ENCODE results near the gene CCNB1IP1. TPM values are rescaled to one million over a fixed set of nuclear protein-coding genes. Genes with fewer than 3 reads are reported as not detected.

Gene CCNB1IP1
- total and polyA plus RNA-seq, 2 of the 8 experiments (the other 6 are each of a cell fraction or from before 2014, with no cell fraction given), result 173 to 277 TPM

DNA sequence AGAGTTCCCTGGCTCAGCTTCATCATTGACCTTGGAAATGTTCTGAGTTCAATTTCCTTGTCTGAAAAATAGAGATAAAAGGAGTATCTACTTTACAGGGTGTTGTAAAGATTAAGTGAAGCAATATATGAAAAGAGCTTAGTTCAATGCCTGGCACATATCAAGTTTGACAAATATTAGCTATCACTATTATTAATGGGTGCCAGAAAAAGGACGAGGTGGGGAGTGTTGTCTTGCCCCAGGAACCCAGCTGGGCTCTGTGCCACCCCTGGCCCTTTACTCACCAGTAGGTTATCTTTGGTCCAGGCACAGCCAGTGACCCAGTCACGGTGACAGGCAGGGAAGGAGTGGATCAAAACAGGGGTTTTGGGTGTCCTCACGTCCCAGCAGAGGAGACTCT lies 42.4 kb upstream of the CCNB1IP1 start:
- no peak overlapping the region for H2BK5ac ChIP-seq (ENCODE audit: low read depth, low read length)
- CTCF ChIA-PET (ENCODE audit: partially characterized antibody), result interaction anchor here (1.1 to 1.7 kb wide), 2 partner anchors 40 to 72 kb away, joined by 3 to 7 read pairs; no protein-coding TSS in a partner anchor

More for the DNA sequence above, 42.4 kb upstream of the CCNB1IP1 start:
- no peak overlapping the region for H2BK120ac ChIP-seq (replicated peaks; ENCODE audit: low read depth, low read length)
- no peaks in the 10 kb centered on the region for H3K4me1 ChIP-seq (replicated peaks in 1 of 4; ENCODE audit: control insufficient read depth in 3 of 4, insufficient read depth in 4 of 4, low read length in 3 of 4)
- H2AFZ ChIP-seq (ENCODE audit: low read length), result no peak overlapping the region
- no peaks in the 10 kb centered on the region; the same call in 1 of the 2 replicates for H3K23me2 ChIP-seq (ENCODE audit: low read depth, low read length)
- peaks cover 2 to 23% (median 13%) of the 10 kb centered on the region in 4 experiments; a peak in 7 of 8 replicates for H3K36me3 ChIP-seq (ENCODE audit: control insufficient read depth in 2 of 4, insufficient read depth in 4 of 4, low read length in 3 of 4)
- H3K18ac ChIP-seq (ENCODE audit: extremely low read depth, low read length), result no peak overlapping the region
- WGBS, 2 experiments (ENCODE audit: extremely low coverage in 1 of 2, insufficient coverage in 1 of 2, insufficient read length in 1 of 2, insufficient replicate concordance in 2 of 2, low coverage in 1 of 2, low lambda C conversion rate in 2 of 2, missing lambda C conversion rate in 1 of 2), result 91% methylated on average over 3 of the region's 3 CpGs; no CpG with 5 or more reads in 1 of the 2 experiments
- no peak overlapping the region for H3K9ac ChIP-seq (replicated peaks in 1 of 4; ENCODE audit: extremely low read depth in 1 of 4, low read depth in 3 of 4, low read length in 3 of 4)
- no peak overlapping the region for H4K5ac ChIP-seq (ENCODE audit: insufficient read length, low read depth, low read length)
- H2BK15ac ChIP-seq (ENCODE audit: low read length), result no peak overlapping the region
- no peak for FAIRE-seq
- TF ChIP-seq JUND (IDR thresholded peaks at IDR 0.05; ENCODE audit: low read length) (no peak), HDAC6 (IDR thresholded peaks at IDR 0.05; ENCODE audit: low read depth, low read length) (no peak), TEAD4 (IDR thresholded peaks at IDR 0.05; ENCODE audit: low read depth, low read length) (no peak), E2F6 (IDR thresholded peaks at IDR 0.05) (no peak), PHF8 (conservative IDR thresholded peaks at IDR 0.05; ENCODE audit: low read depth, low read length) (no peak), KDM4A (IDR thresholded peaks at IDR 0.05; ENCODE audit: low read depth, low read length, severe bottlenecking) (no peak), CBX8 (IDR thresholded peaks at IDR 0.05; ENCODE audit: borderline replicate concordance, low read depth, low read length) (no peak), RFX5 (IDR thresholded peaks at IDR 0.05; ENCODE audit: borderline replicate concordance, low read depth, low read length) (no peak), USF2 (IDR thresholded peaks at IDR 0.05; ENCODE audit: low read length) (no peak), FOSL1 (IDR thresholded peaks at IDR 0.05; ENCODE audit: insufficient read depth, low read depth, low read length) (no peak), TAF1 (IDR thresholded peaks at IDR 0.05; ENCODE audit: low read depth, low read length) (no peak)
- DNase-seq (ENCODE audit: low read depth in 1 of 2, low spot score in 2 of 2), result no peak
- H3K79me1 ChIP-seq (ENCODE audit: low read depth, low read length), result no peaks in the 10 kb centered on the region
- H4K91ac ChIP-seq (replicated peaks; ENCODE audit: insufficient read length, low read length), result no peak overlapping the region
- no peak overlapping the region for H3K23ac ChIP-seq (ENCODE audit: insufficient read length)
- H3K4me2 ChIP-seq (ENCODE audit: insufficient read depth in 1 of 2, low read depth in 2 of 2, low read length in 2 of 2), result no peak overlapping the region
- H2BK20ac ChIP-seq (ENCODE audit: low read length), result no peak overlapping the region
- no peak overlapping the region for H2BK12ac ChIP-seq (ENCODE audit: low read depth, low read length)
- no peak overlapping the region for H2AK5ac ChIP-seq (ENCODE audit: low read depth, low read length)
- H4K20me1 ChIP-seq (replicated peaks in 1 of 2; ENCODE audit: control insufficient read depth in 1 of 2, insufficient read depth in 2 of 2, low read length in 2 of 2), result peaks cover 2% of the 10 kb centered on the region in 2 experiments
- POLR2A ChIA-PET (ENCODE audit: partially characterized antibody), result interaction anchor here (1.3 kb wide), 1 partner anchor 32 kb away, joined by 4 read pairs; the partner anchor contains the start of gene PARP2
- H3K27me3 ChIP-seq (replicated peaks in 1 of 4; ENCODE audit: control insufficient read depth in 3 of 4, extremely low read depth in 1 of 4, insufficient read depth in 3 of 4, low read length in 3 of 4), result no peaks in the 10 kb centered on the region
- H3K4me3 ChIP-seq (ENCODE audit: extremely low read depth in 1 of 4, insufficient read depth in 2 of 4, low read depth in 3 of 4, low read length in 4 of 4), result no peak overlapping the region
- H3K9me3 ChIP-seq (ENCODE audit: insufficient read depth in 2 of 2, low read depth in 1 of 2, low read length in 1 of 2), result no peaks in the 10 kb centered on the region
- no peaks in the 10 kb centered on the region for H3K79me2 ChIP-seq (ENCODE audit: control insufficient read depth in 1 of 2, insufficient read depth in 2 of 2, low read length in 2 of 2)
- no peak overlapping the region for H4K8ac ChIP-seq (ENCODE audit: extremely low read depth, insufficient read depth, low read length)
- no peak overlapping the region for H3K56ac ChIP-seq (replicated peaks; ENCODE audit: insufficient read length, low read depth, low read length)
- no peak overlapping the region for H3K4ac ChIP-seq (replicated peaks; ENCODE audit: insufficient read length, low read depth, low read length)
- no peak overlapping the region for H3K27ac ChIP-seq (ENCODE audit: low read depth, low read length)
- H3K14ac ChIP-seq (ENCODE audit: insufficient read length), result no peak overlapping the region
